HepG2 (cell line): ENCODE data around the gene DNAJB2. TPM values are rescaled to one million over a fixed set of nuclear protein-coding genes. Genes with fewer than 3 reads are reported as not detected.
A peak's percentile ranks its signal among the peaks of the same experiment; 100 is the strongest.

Source experiments
- ATAC-seq: fragments of 200-7000 bp; cut with Tn5 transposase; 3 replicates; pipeline ENCODE4 v1.9.1; 2020; ENCODE audit warnings: mild to moderate bottlenecking, moderate library complexity
- BruUV-seq: library from RNA; stranded (reverse); fragments of 400-500 nt; replicated peaks from 2 replicates; lab custom pipeline; 2021; lab: Mats Ljungman, UMichigan
- CTCF ChIA-PET: fragments of 300-600 bp; formaldehyde crosslinking; extraction: SDS; loops from one replicate; lab custom pipeline; 2021; ENCODE audit warnings: low total read pairs, inconsistent platforms, low intra/inter-chr PET ratio; lab: Yijun Ruan, JAX
- POLR2A ChIA-PET: fragments of 350-600 bp; sonication (Branson Sonifier 250); formaldehyde crosslinking; loops from one replicate; lab custom pipeline; 2020; ENCODE audit warnings: antibody characterized with exemption, inconsistent platforms; lab: Yijun Ruan, JAX
- DNase-seq: peaks from one replicate; pipeline ENCODE4 v3.0.0-alpha.2; 2015; ENCODE audit warnings: low spot score
- FAIRE-seq: peaks from 3 replicates; lab custom pipeline; 2011; peaks lifted over from hg19 to GRCh38; lab: Jason Lieb, UNC
- H2AFZ ChIP-seq: one replicate; pipeline ENCODE4 v1.6.1; 2011; ENCODE audit warnings: low read length, inconsistent platforms
- H3K27ac ChIP-seq: fragments of 300-600 bp; 3 replicates; pipeline ENCODE4 v1.8.0; 2011; ENCODE audit warnings: mixed run types, mild to moderate bottlenecking, mixed read lengths, low read length, inconsistent platforms; ENCODE audit not compliant: insufficient read depth; ENCODE audit errors: extremely low read length
- H3K27me3 ChIP-seq, 2 experiments: fragments of 200-600 bp in 1 of 2; 2 replicates in 1 of 2; 3 replicates in 1 of 2; pipeline versions ENCODE4 v1.6.0 to v1.8.0; 2011; ENCODE audit warnings: low read length in 2 of 2, mild to moderate bottlenecking in 2 of 2, moderate library complexity in 2 of 2, inconsistent platforms in 1 of 2; ENCODE audit not compliant: insufficient read depth in 2 of 2, control insufficient read depth in 1 of 2
- H3K36me3 ChIP-seq, 2 experiments: fragments of 200-600 bp in 1 of 2; replicated peaks in 1 of 2; 2 replicates in 1 of 2; 3 replicates in 1 of 2; pipeline versions ENCODE4 v1.5.1 to v1.8.0; 2011; ENCODE audit warnings: low read length in 2 of 2, inconsistent platforms in 1 of 2; ENCODE audit not compliant: insufficient read depth in 2 of 2, control insufficient read depth in 1 of 2
- H3K4me1 ChIP-seq: 2 replicates; pipeline ENCODE4 v1.5.1; 2012; ENCODE audit warnings: low read length, inconsistent platforms; ENCODE audit not compliant: insufficient read depth
- H3K4me2 ChIP-seq: 2 replicates; pipeline ENCODE4 v1.6.0; 2011; ENCODE audit warnings: low read depth, low read length, inconsistent platforms
- H3K4me3 ChIP-seq, 3 experiments: fragments of 200-600 bp in 1 of 3; sonication (generic), shearing (Covaris generic) in 1 of 3; replicated peaks in 1 of 3; 2 replicates each; pipeline ENCODE4 v1.5.1; 2011 to 2016; ENCODE audit warnings: low read length in 3 of 3, inconsistent platforms in 2 of 3, low read depth in 2 of 3, mild to moderate bottlenecking in 2 of 3, control low read depth in 1 of 3, mixed read lengths in 1 of 3; ENCODE audit not compliant: insufficient read depth in 1 of 3
- H3K79me2 ChIP-seq: one replicate; pipeline ENCODE4 v1.6.1; 2011; ENCODE audit warnings: low read length, inconsistent platforms; ENCODE audit not compliant: insufficient read depth
- H3K9ac ChIP-seq: 2 replicates; pipeline ENCODE4 v1.6.0; 2011; ENCODE audit warnings: mild to moderate bottlenecking, low read depth, low read length, inconsistent platforms; ENCODE audit not compliant: insufficient read depth
- H3K9me3 ChIP-seq: 2 replicates; pipeline ENCODE4 v1.5.1; 2012; ENCODE audit warnings: mild to moderate bottlenecking, low read length
- H4K20me1 ChIP-seq: 2 replicates; pipeline ENCODE4 v1.6.0; 2011; ENCODE audit warnings: inconsistent platforms, mild to moderate bottlenecking, low read length, moderate library complexity; ENCODE audit not compliant: insufficient read depth
- AGO2 ChIP-seq: fragments of 200-400 bp; formaldehyde crosslinking; optimal IDR thresholded peaks from 2 replicates; pipeline ENCODE3; 2017; ENCODE audit warnings: mild to moderate bottlenecking, low read depth, low read length, moderate library complexity
- DNMT1 ChIP-seq: sonication (generic); formaldehyde crosslinking; IDR thresholded peaks from 2 replicates; pipeline ENCODE4 v1.5.1; 2020; ENCODE audit warnings: mild to moderate bottlenecking, missing genetic modification reagents
- HNRNPL ChIP-seq: fragments of 200-400 bp; formaldehyde crosslinking; IDR thresholded peaks from 2 replicates; pipeline ENCODE4 v1.6.1; 2017; ENCODE audit warnings: mild to moderate bottlenecking, low read depth, low read length
- KAT8 ChIP-seq: IDR thresholded peaks from 2 replicates; pipeline ENCODE4 v1.6.1; 2016; ENCODE audit warnings: missing genetic modification reagents, missing compliant biosample characterization
- RBFOX2 ChIP-seq: fragments of 200-400 bp; formaldehyde crosslinking; IDR thresholded peaks from 2 replicates; pipeline ENCODE4 v1.6.1; 2017; ENCODE audit warnings: low read depth, mild to moderate bottlenecking, low read length
- ZBTB33 ChIP-seq: sonication (generic); formaldehyde crosslinking; IDR thresholded peaks from 2 replicates; pipeline ENCODE4 v1.4.0; 2020; ENCODE audit warnings: missing genetic modification reagents
- ZNF143 ChIP-seq: sonication (generic); formaldehyde crosslinking; IDR thresholded peaks from 2 replicates; pipeline ENCODE4 v1.4.0; 2020; ENCODE audit warnings: missing genetic modification reagents
- ZNF296 ChIP-seq: sonication (generic); formaldehyde crosslinking; conservative IDR thresholded peaks from 2 replicates; pipeline ENCODE4 v1.5.0; 2020; ENCODE audit warnings: mild to moderate bottlenecking, missing genetic modification reagents
- ZNF543 ChIP-seq: sonication (generic); formaldehyde crosslinking; IDR thresholded peaks from 2 replicates; pipeline ENCODE4 v1.4.0; 2020; ENCODE audit warnings: mild to moderate bottlenecking, missing genetic modification reagents
- WGBS: methylation state at CpG from one replicate; pipeline ENCODE4 v1.1.6; 2017; ENCODE audit warnings: low lambda C conversion rate; 5-methylcytosine and 5-hydroxymethylcytosine counted together
- in situ Hi-C: cut with HindIII; loops from 2 replicates; pipeline ENCODE4 v1.10.0; 2017; ENCODE audit warnings: low pct_unique_long_range_greater_than_20kb; ENCODE audit not compliant: extremely low pct_ligation_motif_present
- intact Hi-C: fragments of 100-400 bp; cut with micrococcal nuclease; formaldehyde crosslinking; loops from one replicate; pipeline ENCODE4 v1.10.0; 2022; ENCODE audit not compliant: unreplicated experiment
- polyA plus RNA-seq, 8 experiments: library from polyadenylated mRNA; depleted of rRNA in 3 of 8; stranded (reverse) in 7 of 8; unstranded in 1 of 8; fragments of >200 nt; fragmentation: Illumina TruSeq in 4 of 8; extraction: Trizol in 4 of 8; gene quantifications; 2 replicates each; pipeline versions ENCODE4 v1.2.1 to v1.2.3, GENCODE V29; 2011 to 2016; ENCODE audit warnings: low read depth in 4 of 8, missing spikeins in 1 of 8, mixed read lengths in 1 of 8; ENCODE audit not compliant: insufficient read depth in 1 of 8
- total RNA-seq, 5 experiments: library from RNA; depleted of rRNA; stranded (reverse); fragments of >200 nt; fragmentation: Illumina TruSeq; extraction: Trizol; gene quantifications; 2 replicates each; pipeline ENCODE4 v1.2.3, GENCODE V29; 2016; ENCODE audit warnings: low read depth in 1 of 5
- TF ChIP-seq, protein P1 (sequence below): sonication (generic); formaldehyde crosslinking; IDR thresholded peaks from 2 replicates; pipeline ENCODE4 v1.4.0; 2020; ENCODE audit warnings: mild to moderate bottlenecking, missing genetic modification reagents
- TF ChIP-seq, protein P2 (sequence below): sonication (generic); formaldehyde crosslinking; IDR thresholded peaks from 2 replicates; pipeline ENCODE4 v1.4.0; 2020; ENCODE audit warnings: missing genetic modification reagents

Gene DNAJB2
- total and polyA plus RNA-seq, 2 of the 13 experiments (the other 11 are each of a cell fraction or from before 2014, with no cell fraction given), result 21.3 to 31.1 TPM

DNA sequence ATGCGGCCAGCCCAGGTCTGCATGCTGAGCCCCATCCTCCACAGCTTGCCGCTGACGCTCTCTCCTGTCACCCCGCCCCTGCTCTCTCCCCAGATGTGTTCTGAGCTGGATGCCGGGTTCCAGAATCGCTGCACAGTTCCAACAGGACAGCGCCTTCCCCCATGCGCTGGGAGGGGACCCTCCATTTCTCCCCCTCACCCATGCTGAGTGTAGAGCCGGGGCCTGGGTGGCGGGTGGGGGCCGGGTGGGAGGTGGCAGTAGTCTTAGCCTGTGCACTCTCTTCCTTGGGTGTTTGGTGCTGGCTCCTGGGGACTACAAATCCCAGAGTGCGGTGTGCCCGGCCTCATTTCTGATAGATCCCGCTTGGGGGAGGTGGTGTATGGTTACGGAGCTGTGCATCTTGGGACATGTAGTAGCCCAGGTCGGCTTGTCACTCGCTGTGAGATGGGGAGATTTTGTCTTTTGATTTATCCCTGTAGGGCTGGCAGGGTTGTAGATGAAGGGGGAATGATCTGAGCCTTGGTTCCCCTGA lies 6.8 kb downstream of the DNAJB2 start:
- Histone ChIP-seq H3K79me2 (no peaks in the 10 kb centered on the region), H3K9ac (no peak overlapping the region), H3K27me3 (peaks cover 0 to 9% of the 10 kb centered on the region in 2 experiments; a peak in 3 of 5 replicates), H3K27ac (no peak overlapping the region), H3K36me3 (peaks cover 4 to 10% of the 10 kb centered on the region in 2 experiments; a peak in 4 of 5 replicates), H4K20me1 (no peaks in the 10 kb centered on the region), H2AFZ (no peak overlapping the region), H3K4me1 (peaks cover 11% of the 10 kb centered on the region; the same call in 1 of the 2 replicates), H3K4me2 (no peak overlapping the region), H3K4me3 (no peak overlapping the region), H3K9me3 (no peaks in the 10 kb centered on the region)
- ChIA-PET POLR2A (interaction anchor here (0.9 to 3.0 kb wide), 9 partner anchors 7 to 197 kb away, joined by 3 to 14 read pairs (median 5); partner anchors contain the start of genes CNPPD1, DNAJB2, GLB1L and STK16), CTCF (no interaction called here)
- intact Hi-C loops, result no loop called here
- no peak for DNase-seq
- ATAC-seq, result 0 out of 3 replicates have a peak, but pooled peaks have one; percentile 3
- in situ Hi-C loops, result no loop called here
- FAIRE-seq, result no peak
- no TSS peak for BruUV-seq
- whole genome bisulfite sequencing, result 92% methylated on average over 17 of the region's 17 CpGs
- TF ChIP-seq ZNF143, result peak; percentile 61
- TF ChIP-seq ZNF543, result no peak

GRCh38 chr2:219286436-219287115 lies 7.4 kb downstream of the DNAJB2 start:
- ATAC-seq, result no peak; the same call in 2 of the 3 replicates
- intact Hi-C loops, result no loop called here
- in situ Hi-C loops, result no loop called here
- peak; percentile 48; the same call in 1 of the 2 replicates for TF ChIP-seq RBFOX2
- no peak for TF ChIP-seq KAT8
- no peak for TF ChIP-seq ZNF296 (CRISPR knock-in tag)
- TF ChIP-seq, protein P1, sequence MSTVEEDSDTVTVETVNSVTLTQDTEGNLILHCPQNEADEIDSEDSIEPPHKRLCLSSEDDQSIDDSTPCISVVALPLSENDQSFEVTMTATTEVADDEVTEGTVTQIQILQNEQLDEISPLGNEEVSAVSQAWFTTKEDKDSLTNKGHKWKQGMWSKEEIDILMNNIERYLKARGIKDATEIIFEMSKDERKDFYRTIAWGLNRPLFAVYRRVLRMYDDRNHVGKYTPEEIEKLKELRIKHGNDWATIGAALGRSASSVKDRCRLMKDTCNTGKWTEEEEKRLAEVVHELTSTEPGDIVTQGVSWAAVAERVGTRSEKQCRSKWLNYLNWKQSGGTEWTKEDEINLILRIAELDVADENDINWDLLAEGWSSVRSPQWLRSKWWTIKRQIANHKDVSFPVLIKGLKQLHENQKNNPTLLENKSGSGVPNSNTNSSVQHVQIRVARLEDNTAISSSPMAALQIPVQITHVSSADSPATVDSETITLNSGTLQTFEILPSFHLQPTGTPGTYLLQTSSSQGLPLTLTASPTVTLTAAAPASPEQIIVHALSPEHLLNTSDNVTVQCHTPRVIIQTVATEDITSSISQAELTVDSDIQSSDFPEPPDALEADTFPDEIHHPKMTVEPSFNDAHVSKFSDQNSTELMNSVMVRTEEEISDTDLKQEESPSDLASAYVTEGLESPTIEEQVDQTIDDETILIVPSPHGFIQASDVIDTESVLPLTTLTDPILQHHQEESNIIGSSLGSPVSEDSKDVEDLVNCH (CRISPR knock-in tag), result no peak
- no peak for TF ChIP-seq DNMT1
- peak; percentile 80 for TF ChIP-seq ZBTB33 (CRISPR knock-in tag)
- TF ChIP-seq AGO2, result peak; percentile 31
- 0 out of 2 replicates have a peak, but pooled peaks have one; percentile 62 for TF ChIP-seq HNRNPL
- TF ChIP-seq, protein P2, sequence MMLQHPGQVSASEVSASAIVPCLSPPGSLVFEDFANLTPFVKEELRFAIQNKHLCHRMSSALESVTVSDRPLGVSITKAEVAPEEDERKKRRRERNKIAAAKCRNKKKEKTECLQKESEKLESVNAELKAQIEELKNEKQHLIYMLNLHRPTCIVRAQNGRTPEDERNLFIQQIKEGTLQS, result no peak

More at GRCh38 chr2:219286436-219287115, 7.4 kb downstream of the DNAJB2 start:
- POLR2A ChIA-PET, result interaction anchor here (0.9 to 3.0 kb wide), 9 partner anchors 8 to 196 kb away, joined by 3 to 14 read pairs (median 5); partner anchors contain the start of genes CNPPD1, DNAJB2, GLB1L and STK16
- Histone ChIP-seq H3K4me2 (no peak overlapping the region), H2AFZ (no peak overlapping the region), H3K36me3 (peaks cover 4 to 10% of the 10 kb centered on the region in 2 experiments; a peak in 4 of 5 replicates), H3K4me3 (no peak overlapping the region), H3K9ac (no peak overlapping the region), H3K4me1 (peaks cover 11% of the 10 kb centered on the region; the same call in 1 of the 2 replicates), H4K20me1 (no peaks in the 10 kb centered on the region), H3K27me3 (peaks cover 0 to 15% of the 10 kb centered on the region in 2 experiments; a peak in 4 of 5 replicates), H3K9me3 (no peaks in the 10 kb centered on the region), H3K79me2 (no peaks in the 10 kb centered on the region), H3K27ac (no peak overlapping the region)
- 90% methylated on average over 12 of the region's 12 CpGs for WGBS
- CTCF ChIA-PET, result no interaction called here
- BruUV-seq, result TSS peak; percentile 57
- FAIRE-seq (no peak), DNase-seq (no peak)
